MM.1S (cell line): Measurements from ENCODE around the gene TMUB2.
"Not testable (repeated sequence)": the region's sequence is repeated elsewhere in the genome, so short reads cannot be mapped to it uniquely, and the experiment has no call there.

ENCODE experiments used
- DNase-seq: peaks from one replicate; pipeline ENCODE4 v3.0.0-alpha.2; 2015
- H2AFZ ChIP-seq: fragments of 300-600 bp; sonication (generic); 2 replicates; pipeline ENCODE4 v1.6.0; 2016; ENCODE audit warnings: antibody characterized with exemption, low read length
- H3F3A ChIP-seq: fragments of 300-600 bp; sonication (generic); 2 replicates; pipeline ENCODE4 v1.6.1; 2016; ENCODE audit warnings: mild to moderate bottlenecking, antibody characterized with exemption, low read length, moderate library complexity, mixed read lengths; ENCODE audit not compliant: insufficient read depth
- H3K27ac ChIP-seq: fragments of 300-600 bp; sonication (generic); 2 replicates; pipeline ENCODE4 v1.5.1; 2016; ENCODE audit warnings: mild to moderate bottlenecking, low read length
- H3K27me3 ChIP-seq: fragments of 300-600 bp; sonication (generic); replicated peaks from 2 replicates; pipeline ENCODE4 v1.6.0; 2016; ENCODE audit warnings: low read length; ENCODE audit not compliant: insufficient read depth
- H3K36me3 ChIP-seq: fragments of 300-600 bp; sonication (generic); replicated peaks from 2 replicates; pipeline ENCODE4 v1.6.1; 2016; ENCODE audit warnings: mild to moderate bottlenecking, low read length, mixed read lengths; ENCODE audit not compliant: insufficient read depth
- H3K4me1 ChIP-seq: fragments of 300-600 bp; sonication (generic); 2 replicates; pipeline ENCODE4 v1.6.1; 2016; ENCODE audit warnings: low read length, mixed read lengths
- H3K4me2 ChIP-seq: fragments of 300-600 bp; sonication (generic); 2 replicates; pipeline ENCODE4 v1.6.0; 2016; ENCODE audit warnings: low read depth, low read length
- H3K4me3 ChIP-seq: fragments of 300-600 bp; sonication (generic); 2 replicates; pipeline ENCODE4 v1.5.1; 2016; ENCODE audit warnings: low read length, mixed read lengths
- H3K79me2 ChIP-seq: fragments of 300-600 bp; sonication (generic); 2 replicates; pipeline ENCODE4 v1.6.1; 2016; ENCODE audit warnings: mixed run types, low read length, mixed read lengths
- H3K9ac ChIP-seq: fragments of 300-600 bp; sonication (generic); 2 replicates; pipeline ENCODE4 v1.6.1; 2016; ENCODE audit warnings: low read length, mixed read lengths
- H3K9me2 ChIP-seq: fragments of 300-600 bp; sonication (generic); replicated peaks from 2 replicates; pipeline ENCODE4 v1.6.1; 2016; ENCODE audit warnings: mild to moderate bottlenecking, low read length, mixed read lengths; ENCODE audit not compliant: insufficient read depth
- H3K9me3 ChIP-seq: fragments of 300-600 bp; sonication (generic); replicated peaks from 2 replicates; pipeline ENCODE4 v1.6.1; 2016; ENCODE audit warnings: mild to moderate bottlenecking, low read length, mixed read lengths; ENCODE audit not compliant: insufficient read depth
- H4K20me1 ChIP-seq: fragments of 300-600 bp; sonication (generic); 2 replicates; pipeline ENCODE4 v1.6.1; 2016; ENCODE audit warnings: mild to moderate bottlenecking, low read length, moderate library complexity, mixed read lengths; ENCODE audit not compliant: insufficient read depth
- CTCF ChIP-seq: fragments of 300-600 bp; sonication (generic); IDR thresholded peaks from 2 replicates; pipeline ENCODE4 v1.5.1; 2016; ENCODE audit warnings: antibody characterized with exemption, low read length, mixed read lengths
- EZH2 ChIP-seq: fragments of 300-600 bp; sonication (generic); optimal IDR thresholded peaks from 2 replicates; pipeline ENCODE3; 2017; ENCODE audit warnings: low read depth, mild to moderate bottlenecking, antibody characterized with exemption, low read length, mixed read lengths
- EZH2phosphoT487 ChIP-seq: fragments of 300-600 bp; sonication (generic); IDR thresholded peaks from 2 replicates; pipeline ENCODE4 v1.6.1; 2018; ENCODE audit warnings: antibody characterized with exemption, low read length

The TMUB2 gene

GRCh38 chr17:44144966-44145739 lies 41.6 kb upstream of the TMUB2 start:
- H3K9ac ChIP-seq = no peak overlapping the region
- no peaks in the 10 kb centered on the region for H4K20me1 ChIP-seq
- no peak overlapping the region for H3K4me3 ChIP-seq
- H3F3A ChIP-seq = 0 out of 2 replicates have a peak, but pooled peaks cover 3% of the 10 kb centered on the region
- no peaks in the 10 kb centered on the region for H3K27me3 ChIP-seq
- peaks cover 35% of the 10 kb centered on the region for H3K79me2 ChIP-seq
- no peak for TF ChIP-seq CTCF
- no peak for TF ChIP-seq EZH2
- no peak for TF ChIP-seq EZH2phosphoT487
- no peaks in the 10 kb centered on the region for H3K9me3 ChIP-seq
- H3K4me1 ChIP-seq = peaks cover 10% of the 10 kb centered on the region; the same call in 1 of the 2 replicates
- no peak for DNase-seq
- H3K9me2 ChIP-seq = no peaks in the 10 kb centered on the region
- H3K4me2 ChIP-seq = no peak overlapping the region
- H3K27ac ChIP-seq = no peak overlapping the region
- H2AFZ ChIP-seq = no peak overlapping the region
- no peaks in the 10 kb centered on the region; the same call in 1 of the 2 replicates for H3K36me3 ChIP-seq

- Histone ChIP-seq H3K4me3 (no peak overlapping the region), H3K4me1 (peaks cover 6% of the 10 kb centered on the region; the same call in 1 of the 2 replicates), H2AFZ (no peak overlapping the region), H3K27ac (no peak overlapping the region), H3K9me3 (no peaks in the 10 kb centered on the region), H3K79me2 (peaks cover 46% of the 10 kb centered on the region), H3F3A (0 out of 2 replicates have a peak, but pooled peaks cover 3% of the 10 kb centered on the region), H4K20me1 (no peaks in the 10 kb centered on the region), H3K27me3 (no peaks in the 10 kb centered on the region), H3K9ac (no peak overlapping the region), H3K4me2 (no peak overlapping the region), H3K9me2 (no peaks in the 10 kb centered on the region), H3K36me3 (no peaks in the 10 kb centered on the region; the same call in 1 of the 2 replicates)
- TF ChIP-seq CTCF (no peak), EZH2 (no peak), EZH2phosphoT487 (no peak)
- DNase-seq = no peak
These were observed 40.1 kb upstream of the TMUB2 start for GRCh38 chr17:44146375-44147346.

DNA sequence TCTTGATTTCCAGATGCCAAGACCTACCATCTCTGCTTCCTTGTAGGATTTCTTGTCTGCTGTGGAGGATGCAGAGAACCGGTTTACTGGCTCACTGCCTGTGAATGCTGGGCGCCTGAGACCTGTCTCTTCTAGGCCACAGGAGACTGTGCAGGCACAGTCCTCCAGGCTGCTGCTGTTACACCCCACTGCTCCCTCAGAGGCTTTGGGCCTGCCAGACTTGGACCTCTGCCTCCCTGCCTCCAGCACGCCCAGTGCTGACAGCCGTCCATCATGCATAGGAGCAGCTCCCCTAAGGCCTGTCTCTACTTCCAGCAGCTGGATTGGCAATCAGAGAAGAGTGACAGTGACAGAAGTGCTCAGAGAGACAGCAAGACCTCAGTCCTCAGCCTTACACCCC lies 39.0 kb upstream of the TMUB2 start:
- TF ChIP-seq EZH2 (no peak), CTCF (no peak), EZH2phosphoT487 (no peak)
- no peak for DNase-seq
- Histone ChIP-seq H3K4me1 (peaks cover 3% of the 10 kb centered on the region; the same call in 1 of the 2 replicates), H3K79me2 (peaks cover 42% of the 10 kb centered on the region), H3K9me2 (no peaks in the 10 kb centered on the region), H3K9me3 (no peaks in the 10 kb centered on the region), H3K27ac (no peak overlapping the region), H3F3A (no peaks in the 10 kb centered on the region), H3K27me3 (no peaks in the 10 kb centered on the region), H3K9ac (no peak overlapping the region), H4K20me1 (no peaks in the 10 kb centered on the region), H3K4me3 (no peak overlapping the region), H3K36me3 (no peaks in the 10 kb centered on the region; the same call in 1 of the 2 replicates), H2AFZ (no peak overlapping the region), H3K4me2 (no peak overlapping the region)

- H3K4me3 ChIP-seq, H3K36me3 ChIP-seq, H3F3A ChIP-seq, H3K27me3 ChIP-seq, H3K9me2 ChIP-seq, H3K4me2 ChIP-seq, H3K9ac ChIP-seq, DNase-seq, H4K20me1 ChIP-seq, H3K4me1 ChIP-seq, H3K9me3 ChIP-seq, H2AFZ ChIP-seq, H3K27ac ChIP-seq: not testable (repeated sequence)
- peaks cover 36% of the 10 kb centered on the region for H3K79me2 ChIP-seq
These were observed 37.7 kb upstream of the TMUB2 start for GRCh38 chr17:44149066-44149465.
